ENCODE data around the gene SYNPO2.

SYNPO2 gene

GRCh38 chr4:118848901-118849300, 39.8 kb upstream of the SYNPO2 start:
- H3K4me3 ChIP-seq (ENCODE audit: low read depth, low read length): no peak overlapping the region
- TF ChIP-seq, protein P1, sequence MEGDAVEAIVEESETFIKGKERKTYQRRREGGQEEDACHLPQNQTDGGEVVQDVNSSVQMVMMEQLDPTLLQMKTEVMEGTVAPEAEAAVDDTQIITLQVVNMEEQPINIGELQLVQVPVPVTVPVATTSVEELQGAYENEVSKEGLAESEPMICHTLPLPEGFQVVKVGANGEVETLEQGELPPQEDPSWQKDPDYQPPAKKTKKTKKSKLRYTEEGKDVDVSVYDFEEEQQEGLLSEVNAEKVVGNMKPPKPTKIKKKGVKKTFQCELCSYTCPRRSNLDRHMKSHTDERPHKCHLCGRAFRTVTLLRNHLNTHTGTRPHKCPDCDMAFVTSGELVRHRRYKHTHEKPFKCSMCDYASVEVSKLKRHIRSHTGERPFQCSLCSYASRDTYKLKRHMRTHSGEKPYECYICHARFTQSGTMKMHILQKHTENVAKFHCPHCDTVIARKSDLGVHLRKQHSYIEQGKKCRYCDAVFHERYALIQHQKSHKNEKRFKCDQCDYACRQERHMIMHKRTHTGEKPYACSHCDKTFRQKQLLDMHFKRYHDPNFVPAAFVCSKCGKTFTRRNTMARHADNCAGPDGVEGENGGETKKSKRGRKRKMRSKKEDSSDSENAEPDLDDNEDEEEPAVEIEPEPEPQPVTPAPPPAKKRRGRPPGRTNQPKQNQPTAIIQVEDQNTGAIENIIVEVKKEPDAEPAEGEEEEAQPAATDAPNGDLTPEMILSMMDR (IDR thresholded peaks at IDR 0.05; ENCODE audit: low read depth, low read length): no peak

GRCh38 chr4:118849867-118850487, 38.7 kb upstream of the SYNPO2 start:
- TF ChIP-seq, protein P1 (IDR thresholded peaks at IDR 0.05; ENCODE audit: low read depth, low read length): no peak
- peak overlapping the region; percentile 54 for H3K4me3 ChIP-seq (ENCODE audit: low read depth, low read length)

DNA sequence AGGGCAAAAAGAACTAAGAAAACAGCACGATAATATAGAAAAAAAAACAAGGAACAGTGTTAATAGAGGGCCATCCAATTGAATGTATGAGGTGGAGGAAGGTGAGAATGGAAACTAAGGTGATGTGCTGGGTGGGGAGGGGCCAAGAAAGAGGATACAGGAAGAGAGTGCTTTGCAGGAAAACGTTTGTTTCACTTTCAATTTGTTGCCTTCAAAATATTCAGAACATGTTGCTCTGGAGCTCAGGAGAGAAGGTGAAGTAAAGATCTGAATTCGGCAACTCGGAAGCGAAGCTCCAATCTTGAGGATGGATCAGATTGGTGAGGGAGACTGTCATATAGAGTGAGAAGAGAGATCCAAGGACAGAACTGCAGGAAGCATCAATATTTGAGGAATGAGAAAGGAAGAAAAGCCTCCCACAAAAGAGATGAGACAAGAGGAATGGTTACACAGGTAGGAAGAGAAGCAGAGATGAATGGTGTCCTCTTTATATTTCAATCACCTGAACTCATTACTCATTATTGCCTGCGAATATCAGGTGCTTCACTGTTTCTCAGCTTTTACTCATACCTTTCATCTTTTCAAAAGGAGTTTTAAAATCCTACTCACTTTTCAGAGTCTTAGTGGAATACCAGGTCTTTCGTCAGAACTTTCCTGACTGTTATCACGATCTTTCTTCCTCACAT, 38.0 kb upstream of the SYNPO2 start:
- TF ChIP-seq, protein P1 (IDR thresholded peaks at IDR 0.05; ENCODE audit: low read depth, low read length): no peak
- peak overlapping the region; percentile 54 for H3K4me3 ChIP-seq (ENCODE audit: low read depth, low read length)

DNA sequence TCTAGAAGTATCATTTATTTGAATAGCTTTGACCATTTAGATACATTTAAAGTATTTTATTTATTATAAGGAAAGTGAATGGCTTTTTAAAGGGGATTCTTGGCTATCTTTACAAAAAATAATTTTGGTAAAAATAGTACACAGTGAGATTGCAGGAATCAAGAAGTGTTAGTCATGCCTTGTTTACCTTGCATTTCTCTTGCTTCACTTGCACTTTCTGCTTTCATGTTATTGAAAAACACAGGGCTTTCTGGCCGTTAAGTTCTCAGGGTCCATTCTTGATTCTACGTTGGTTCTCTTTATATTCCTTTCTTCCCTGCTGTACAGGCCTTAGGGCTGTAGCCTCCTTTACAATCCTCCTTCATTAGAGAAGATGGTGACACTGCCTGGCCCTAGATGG, 30.9 kb upstream of the SYNPO2 start:
- TF ChIP-seq, protein P1 (IDR thresholded peaks at IDR 0.05; ENCODE audit: low read depth, low read length): no peak
- no peak overlapping the region for H3K4me3 ChIP-seq (ENCODE audit: low read depth, low read length)

GRCh38 chr4:118858779-118859178, 29.9 kb upstream of the SYNPO2 start:
- no peak overlapping the region for H3K4me3 ChIP-seq (ENCODE audit: low read depth, low read length)
- TF ChIP-seq, protein P1 (IDR thresholded peaks at IDR 0.05; ENCODE audit: low read depth, low read length): no peak

- no peak overlapping the region for H3K4me3 ChIP-seq (ENCODE audit: low read depth, low read length)
- TF ChIP-seq, protein P1 (IDR thresholded peaks at IDR 0.05; ENCODE audit: low read depth, low read length): peak; percentile 59
Measured at GRCh38 chr4:118865091-118865708, 23.5 kb upstream of the SYNPO2 start.

- TF ChIP-seq, protein P1 (IDR thresholded peaks at IDR 0.05; ENCODE audit: low read depth, low read length): no peak
- H3K4me3 ChIP-seq (ENCODE audit: low read depth, low read length): no peak overlapping the region
Measured at GRCh38 chr4:118866442-118866841, 22.2 kb upstream of the SYNPO2 start.
